ENCODE results near the gene MAD1L1.
A peak's percentile ranks its signal among the peaks of the same experiment; 100 is the strongest.

MAD1L1 gene

GRCh38 chr7:1946773-1947450, 285.8 kb downstream of the MAD1L1 start:
- DNase-seq (ENCODE audit: low read depth in 2 of 2, low spot score in 1 of 2) = no peak

GRCh38 chr7:1946025-1946772, 286.5 kb downstream of the MAD1L1 start:
- no peak for DNase-seq (ENCODE audit: low read depth in 2 of 2, low spot score in 1 of 2)

GRCh38 chr7:1945558-1945957, 287.2 kb downstream of the MAD1L1 start:
- no peak for DNase-seq (ENCODE audit: low read depth in 2 of 2, low spot score in 1 of 2)

GRCh38 chr7:1944619-1945210, 288.0 kb downstream of the MAD1L1 start:
- no peak for DNase-seq (ENCODE audit: low read depth in 2 of 2, low spot score in 1 of 2)

- no peak for DNase-seq (ENCODE audit: low read depth in 2 of 2, low spot score in 1 of 2)
Measured at GRCh38 chr7:1943933-1944618, 288.7 kb downstream of the MAD1L1 start.

GRCh38 chr7:1943326-1943725, 289.4 kb downstream of the MAD1L1 start:
- no peak for DNase-seq (ENCODE audit: low read depth in 2 of 2, low spot score in 1 of 2)

GRCh38 chr7:1942941-1943289, 289.8 kb downstream of the MAD1L1 start:
- DNase-seq (ENCODE audit: low read depth in 2 of 2, low spot score in 1 of 2) = no peak

- DNase-seq (ENCODE audit: low read depth in 2 of 2, low spot score in 1 of 2) = no peak
Measured at GRCh38 chr7:1942243-1942940, 290.4 kb downstream of the MAD1L1 start.

GRCh38 chr7:1941464-1942242, 291.1 kb downstream of the MAD1L1 start:
- no peak for DNase-seq (ENCODE audit: low read depth in 2 of 2, low spot score in 1 of 2)

- DNase-seq (ENCODE audit: low read depth in 2 of 2, low spot score in 1 of 2) = no peak
Measured at GRCh38 chr7:1940863-1941262, 291.9 kb downstream of the MAD1L1 start.

- peak; percentile 63 to 83 for DNase-seq (ENCODE audit: low read depth in 2 of 2, low spot score in 1 of 2)
Measured at GRCh38 chr7:1940402-1940786, 292.4 kb downstream of the MAD1L1 start.

- no peak for DNase-seq (ENCODE audit: low read depth in 2 of 2, low spot score in 1 of 2)
Measured at GRCh38 chr7:1939434-1940401, 293.0 kb downstream of the MAD1L1 start.

- DNase-seq (ENCODE audit: low read depth in 2 of 2, low spot score in 1 of 2) = no peak
Measured at GRCh38 chr7:1938788-1939433, 293.8 kb downstream of the MAD1L1 start.

- DNase-seq (ENCODE audit: low read depth in 2 of 2, low spot score in 1 of 2) = no peak
Measured at GRCh38 chr7:1937252-1937605, 295.5 kb downstream of the MAD1L1 start.

GRCh38 chr7:1936531-1937251, 296.1 kb downstream of the MAD1L1 start:
- no peak for DNase-seq (ENCODE audit: low read depth in 2 of 2, low spot score in 1 of 2)

- no peak for DNase-seq (ENCODE audit: low read depth in 2 of 2, low spot score in 1 of 2)
Measured at GRCh38 chr7:1936006-1936310, 296.8 kb downstream of the MAD1L1 start.

- DNase-seq (ENCODE audit: low read depth in 2 of 2, low spot score in 1 of 2) = no peak
Measured at GRCh38 chr7:1935176-1936005, 297.4 kb downstream of the MAD1L1 start.

GRCh38 chr7:1934756-1935155, 298.0 kb downstream of the MAD1L1 start:
- no peak for DNase-seq (ENCODE audit: low read depth in 2 of 2, low spot score in 1 of 2)

All from stimulated activated CD8-positive, alpha-beta memory T cell treated with anti-CD3 and anti-CD28 coated beads, Interleukin-4, amount 100 ng/mL, for 4 hours (primary cell).